Endothelial cell of hepatic sinusoid (primary cell): ENCODE results near the gene ZNF525.
"Not testable (repeated sequence)": the region's sequence is repeated elsewhere in the genome, so short reads cannot be mapped to it uniquely, and the experiment has no call there.

ENCODE experiments used
- in situ Hi-C: cut with HindIII; loops from 2 replicates; pipeline ENCODE4 v1.10.0; 2017; ENCODE audit warnings: low sequenced_read_pairs

ZNF525 gene

GRCh38 chr19:53365134-53365898 lies at the start of gene ZNF525:
Gene ZNF525, plus strand, starts transcription at chr19:53365705. Its CDS starts 6,577 bp downstream, at chr19:53372282.
- in situ Hi-C loops: no loop called here

GRCh38 chr19:53328967-53329366 lies 36.5 kb upstream of the ZNF525 start:
- in situ Hi-C loops: no loop called here

DNA sequence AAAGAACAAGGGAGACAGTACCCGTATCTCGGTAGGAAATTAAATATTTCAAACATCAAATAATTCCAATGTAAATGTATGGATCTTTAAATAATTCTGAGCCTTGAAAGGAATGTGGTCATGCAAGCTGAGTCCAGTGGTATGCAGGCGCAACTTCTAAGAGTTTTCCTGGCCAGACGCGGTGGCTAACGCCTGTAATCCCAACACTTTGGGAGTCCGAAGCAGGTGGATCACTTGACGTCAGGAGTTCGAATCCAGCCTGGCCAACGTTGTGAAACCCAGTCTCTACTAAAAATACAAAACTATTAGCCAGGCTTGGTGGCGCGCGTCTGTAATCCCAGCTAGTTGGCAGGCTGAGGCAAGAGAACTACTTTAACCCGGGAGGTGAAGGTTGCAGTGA lies 33.0 kb upstream of the ZNF525 start:
- in situ Hi-C loops: no loop called here

DNA sequence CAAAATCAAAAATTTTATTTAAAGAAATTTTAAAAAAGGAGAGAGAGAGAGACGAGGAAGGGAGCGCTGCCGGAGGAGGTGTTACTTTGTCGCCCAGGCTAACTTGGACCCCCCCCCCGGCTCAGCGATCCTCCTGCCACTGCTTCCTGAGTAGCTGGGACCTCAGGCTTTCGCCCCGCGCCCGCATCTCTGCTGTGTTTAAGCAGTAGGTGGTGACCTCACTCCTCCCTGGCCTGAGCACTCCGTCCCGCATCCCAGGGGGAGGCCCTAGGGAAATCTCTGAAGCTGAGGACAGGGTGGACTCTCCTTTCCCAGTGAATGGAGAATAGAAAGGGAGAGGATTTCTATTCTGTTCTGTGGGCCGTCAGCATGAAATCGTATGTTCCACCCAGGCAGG lies 32.4 kb upstream of the ZNF525 start:
- in situ Hi-C loops: no loop called here

DNA sequence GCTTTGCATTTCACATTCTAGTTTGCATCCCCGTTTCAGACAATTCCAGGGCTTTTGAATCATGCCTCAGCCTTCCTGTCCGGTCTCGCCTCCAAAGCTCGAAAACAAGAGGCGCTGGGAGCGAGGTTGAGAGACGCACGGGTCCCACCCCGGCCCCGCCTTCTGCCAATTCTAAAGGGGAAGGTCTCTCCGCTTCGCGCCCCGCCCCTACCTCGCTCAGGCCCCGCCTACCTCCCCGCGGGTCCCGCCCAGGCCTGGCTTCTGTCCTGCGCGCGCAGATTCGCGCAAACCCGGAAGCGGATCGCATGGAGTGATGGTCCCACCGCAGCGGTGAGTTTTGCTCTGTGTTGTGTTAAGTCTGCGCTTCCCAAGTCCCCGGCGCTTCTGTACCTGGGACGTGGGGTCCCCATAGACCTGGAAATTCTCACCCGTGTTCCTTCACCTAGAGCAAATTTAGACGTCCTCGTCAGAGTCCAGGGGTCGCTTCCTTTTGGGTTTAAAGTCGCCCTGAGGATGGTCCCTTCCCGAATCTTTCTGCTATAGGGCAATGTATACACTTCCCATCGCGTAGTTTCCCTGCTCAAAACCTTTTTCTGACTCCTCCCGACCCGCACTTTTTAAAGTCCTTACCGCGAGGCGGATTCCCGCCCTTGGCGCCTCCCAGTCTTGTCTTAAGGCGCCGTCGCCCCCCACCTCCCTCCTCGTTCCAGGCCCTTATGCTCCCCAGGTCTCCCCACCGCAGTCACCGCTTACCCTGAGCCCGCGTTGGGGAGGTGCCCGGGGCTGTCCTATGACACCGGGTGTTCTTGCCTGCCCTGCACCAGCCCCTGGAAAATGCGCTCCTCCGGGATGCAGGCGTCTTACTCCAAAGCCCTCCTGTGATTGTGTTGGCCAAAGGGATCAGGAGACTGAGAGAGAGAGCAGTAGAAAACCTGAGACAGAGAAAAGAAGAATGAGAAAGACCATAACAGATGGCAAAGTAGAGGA lies 31.7 kb upstream of the ZNF525 start, which contains the start of gene ZNF845:
ZNF845 (plus strand) TSS at position 287 of the 987 bp plus-strand sequence. CDS start 7,559 bp downstream, outside the sequence.
- in situ Hi-C loops: no loop called here

DNA sequence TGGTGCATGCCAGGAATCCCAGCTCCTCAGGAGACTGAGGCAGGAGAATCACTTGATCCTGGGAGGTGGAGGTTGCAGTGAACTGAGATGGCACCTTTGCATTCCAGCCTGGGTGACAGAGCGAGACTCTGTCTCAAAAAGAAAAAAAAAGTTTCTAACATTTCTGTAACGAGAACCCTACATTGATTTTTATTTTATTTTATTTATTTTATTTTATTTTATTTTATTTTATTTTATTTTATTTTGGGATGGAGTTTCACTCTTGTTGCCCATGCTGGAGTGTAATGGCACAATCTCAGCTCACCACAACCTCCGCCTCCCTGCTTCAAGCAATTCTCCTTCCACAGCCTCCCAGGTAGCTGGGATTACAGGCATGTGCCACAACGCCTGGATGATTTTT lies 21.1 kb upstream of the ZNF525 start:
- in situ Hi-C loops: not testable (repeated sequence)

DNA sequence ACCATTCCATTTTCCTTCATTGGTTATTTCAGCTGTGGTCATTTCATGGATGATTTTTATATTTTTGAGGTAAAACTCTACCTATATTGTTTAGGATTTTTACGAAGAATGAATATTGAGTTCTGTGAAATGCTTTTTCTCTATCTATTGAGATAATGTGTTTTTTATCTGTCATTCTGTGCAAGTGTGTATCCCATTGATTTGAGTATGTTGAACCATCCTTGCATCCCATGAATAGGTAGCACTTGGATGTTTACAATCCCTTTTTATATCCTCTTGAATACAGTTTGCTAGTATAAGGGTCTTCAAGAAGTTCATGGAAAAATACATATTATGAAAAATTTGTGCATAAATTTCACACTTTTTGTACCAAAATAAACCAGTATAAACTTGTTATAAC lies 9.8 kb upstream of the ZNF525 start:
- in situ Hi-C loops: no loop called here

GRCh38 chr19:53357821-53358581 lies 7.5 kb upstream of the ZNF525 start:
- in situ Hi-C loops: no loop called here

DNA sequence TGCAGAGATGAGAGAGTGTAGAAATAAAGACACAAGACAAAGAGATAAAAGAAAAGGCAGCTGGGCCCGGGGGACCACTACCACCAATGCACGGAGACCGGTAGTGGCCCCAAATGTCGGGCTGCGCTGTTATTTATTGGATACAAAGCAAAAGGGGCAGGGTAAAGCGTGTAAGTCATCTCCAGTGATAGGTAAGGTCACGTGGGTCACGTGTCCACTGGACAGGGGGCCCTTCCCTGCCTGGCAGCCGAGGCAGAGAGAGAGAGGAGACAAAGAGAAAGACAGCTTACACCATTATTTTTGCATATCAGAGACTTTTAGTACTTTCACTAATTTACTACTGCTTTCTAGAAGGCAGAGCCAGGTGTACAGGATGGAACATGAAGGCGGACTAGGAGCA lies 5.4 kb upstream of the ZNF525 start:
- in situ Hi-C loops: not testable (repeated sequence)

GRCh38 chr19:53365899-53366493 lies 491 bp downstream of the ZNF525 start:
- in situ Hi-C loops: no loop called here

- in situ Hi-C loops: no loop called here
These were observed 6.7 kb downstream of the ZNF525 start for GRCh38 chr19:53372196-53372595.

GRCh38 chr19:53374288-53374687 lies 8.8 kb downstream of the ZNF525 start:
- in situ Hi-C loops: no loop called here

- in situ Hi-C loops: no loop called here
These were observed 9.2 kb downstream of the ZNF525 start for GRCh38 chr19:53374743-53375142.

DNA sequence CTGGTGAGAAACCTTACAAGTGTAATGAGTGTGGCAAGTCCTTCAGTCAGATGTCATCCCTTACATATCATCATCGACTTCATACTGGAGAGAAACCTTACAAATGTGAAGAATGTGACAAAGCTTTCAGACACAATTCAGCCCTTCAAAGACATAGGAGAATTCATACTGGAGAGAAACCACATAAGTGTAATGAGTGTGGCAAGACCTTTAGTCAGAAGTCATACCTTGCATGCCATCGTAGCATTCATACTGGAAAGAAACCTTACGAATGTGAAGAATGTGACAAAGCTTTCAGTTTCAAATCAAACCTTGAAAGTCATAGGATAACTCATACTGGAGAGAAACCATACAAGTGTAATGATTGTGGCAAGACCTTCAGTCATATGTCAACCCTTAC lies 15.9 kb downstream of the ZNF525 start:
- in situ Hi-C loops: no loop called here

DNA sequence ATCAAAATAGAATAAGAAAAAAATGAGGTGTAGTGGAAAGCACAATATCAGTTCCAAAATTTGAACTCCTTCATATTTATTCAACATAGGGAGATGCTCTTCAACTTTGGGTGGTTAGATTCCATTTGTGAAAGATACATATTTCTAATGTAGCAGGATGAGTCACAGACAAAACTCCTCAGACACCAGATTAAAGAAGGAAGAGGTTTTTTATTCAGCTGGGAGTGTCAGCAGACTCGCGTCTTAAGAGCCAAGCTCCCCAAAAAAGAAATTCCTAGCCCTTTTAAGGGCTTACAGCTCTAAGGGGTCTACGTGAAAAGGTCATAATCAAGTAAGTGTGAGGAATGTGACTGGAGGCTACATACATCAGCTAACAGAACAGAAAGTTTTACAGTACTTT lies 22.7 kb downstream of the ZNF525 start:
- in situ Hi-C loops: no loop called here

DNA sequence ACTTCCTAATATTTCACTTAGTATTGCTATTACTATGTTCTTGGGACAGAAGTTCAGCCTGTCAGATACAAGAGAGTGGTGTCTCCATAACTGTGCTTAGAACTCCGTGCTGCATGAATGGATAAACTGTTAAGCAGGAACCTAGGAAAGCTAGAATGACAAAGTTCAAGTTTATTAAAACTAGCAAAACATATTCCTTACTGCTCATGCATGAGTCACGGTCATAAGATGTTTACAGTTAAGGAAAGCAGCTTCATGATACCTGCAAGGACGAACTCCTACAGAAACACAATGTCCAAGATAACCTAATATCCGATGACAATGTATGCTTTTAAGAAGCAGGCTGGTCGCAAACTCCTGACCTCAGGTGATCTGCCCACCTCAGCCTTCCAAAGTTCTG lies 23.4 kb downstream of the ZNF525 start:
- in situ Hi-C loops: no loop called here

DNA sequence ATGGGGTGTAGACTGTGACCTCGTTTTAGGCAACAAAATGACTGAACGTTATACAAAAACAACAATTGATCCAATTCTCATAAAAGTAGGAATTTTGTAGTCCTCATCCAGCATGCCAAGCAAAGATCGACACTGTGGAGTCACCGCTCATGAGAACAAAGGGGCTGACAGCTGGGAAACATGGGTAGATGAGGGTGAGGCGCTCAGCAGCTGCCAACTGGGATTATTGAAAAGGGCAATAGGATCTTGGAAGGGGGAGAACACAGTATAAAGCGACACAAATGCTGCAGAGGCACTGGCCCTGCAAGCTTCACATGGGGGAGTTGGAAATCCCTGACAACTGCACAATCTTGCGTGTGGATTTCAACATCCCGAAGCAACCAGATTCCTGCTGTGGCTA lies 24.1 kb downstream of the ZNF525 start:
- in situ Hi-C loops: no loop called here

GRCh38 chr19:53389978-53390377 lies 24.5 kb downstream of the ZNF525 start:
- in situ Hi-C loops: no loop called here

- in situ Hi-C loops: no loop called here
These were observed 29.0 kb downstream of the ZNF525 start for GRCh38 chr19:53394522-53394973.
